ENCODE results near the gene C2CD2.

The C2CD2 gene

DNA sequence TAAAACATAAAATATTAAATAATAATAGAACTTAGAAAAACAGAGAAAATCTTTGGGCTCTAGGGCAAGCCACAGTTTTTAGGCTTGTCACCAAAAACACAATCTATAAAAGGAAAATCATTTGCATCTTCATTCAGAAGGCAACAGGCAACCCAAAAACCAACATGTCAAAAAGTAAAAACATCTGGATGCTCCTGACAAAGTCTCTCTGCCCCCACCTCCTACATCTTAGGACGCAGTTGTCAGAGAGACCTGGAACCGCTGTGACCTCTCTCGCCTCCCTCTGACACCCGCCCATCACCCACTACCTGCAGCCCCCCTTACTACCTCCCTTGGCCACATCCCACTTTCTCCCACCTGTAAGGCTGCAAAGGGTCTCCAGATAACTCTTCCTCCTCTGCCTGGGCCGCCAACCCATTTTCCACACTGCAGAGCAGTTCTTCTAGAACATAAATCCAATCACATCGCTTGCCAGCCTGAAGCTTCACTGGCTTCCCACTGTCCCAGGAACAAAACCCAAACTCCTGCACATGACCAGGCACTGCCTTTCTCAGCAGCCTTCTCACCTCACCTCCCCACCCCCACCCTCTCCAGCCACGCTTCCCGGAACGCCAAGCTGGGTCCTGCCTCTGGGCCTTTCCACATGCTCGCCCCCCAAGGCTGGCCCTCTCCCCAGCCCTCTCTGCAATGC, 89.4 kb downstream of the C2CD2 start:
- H3K9me3 ChIP-seq (ENCODE audit: control insufficient read depth, insufficient read depth, low read length), result no peaks in the 10 kb centered on the region
- no peak overlapping the region for H3K9ac ChIP-seq (ENCODE audit: low read depth, low read length)
- no peak overlapping the region for H3K4me3 ChIP-seq (ENCODE audit: low read depth, low read length)
- H3K4me1 ChIP-seq (ENCODE audit: control insufficient read depth, insufficient read depth, low read length), result no peaks in the 10 kb centered on the region
- H3K36me3 ChIP-seq (ENCODE audit: control insufficient read depth, insufficient read depth, low read length), result peaks cover 1% of the 10 kb centered on the region
- H3K27me3 ChIP-seq (ENCODE audit: control insufficient read depth, insufficient read depth, low read length), result no peaks in the 10 kb centered on the region

GRCh38 chr21:41863439-41863740, 90.4 kb downstream of the C2CD2 start:
- H3K27me3 ChIP-seq (ENCODE audit: control insufficient read depth, insufficient read depth, low read length), result no peaks in the 10 kb centered on the region
- no peak overlapping the region for H3K9ac ChIP-seq (ENCODE audit: low read depth, low read length)
- H3K4me3 ChIP-seq (ENCODE audit: low read depth, low read length), result no peak overlapping the region
- H3K4me1 ChIP-seq (ENCODE audit: control insufficient read depth, insufficient read depth, low read length), result no peaks in the 10 kb centered on the region
- H3K9me3 ChIP-seq (ENCODE audit: control insufficient read depth, insufficient read depth, low read length), result no peaks in the 10 kb centered on the region
- H3K36me3 ChIP-seq (ENCODE audit: control insufficient read depth, insufficient read depth, low read length), result peaks cover 7% of the 10 kb centered on the region

- H3K36me3 ChIP-seq (ENCODE audit: control insufficient read depth, insufficient read depth, low read length), result peaks cover 7% of the 10 kb centered on the region
- H3K4me3 ChIP-seq (ENCODE audit: low read depth, low read length), result no peak overlapping the region
- no peak overlapping the region for H3K9ac ChIP-seq (ENCODE audit: low read depth, low read length)
- no peaks in the 10 kb centered on the region for H3K27me3 ChIP-seq (ENCODE audit: control insufficient read depth, insufficient read depth, low read length)
- no peaks in the 10 kb centered on the region for H3K9me3 ChIP-seq (ENCODE audit: control insufficient read depth, insufficient read depth, low read length)
- no peaks in the 10 kb centered on the region for H3K4me1 ChIP-seq (ENCODE audit: control insufficient read depth, insufficient read depth, low read length)
Measured at GRCh38 chr21:41861987-41862386, 91.8 kb downstream of the C2CD2 start.

- H3K4me3 ChIP-seq (ENCODE audit: low read depth, low read length), result no peak overlapping the region
- H3K9ac ChIP-seq (ENCODE audit: low read depth, low read length), result no peak overlapping the region
Measured at GRCh38 chr21:41861255-41861654, 92.6 kb downstream of the C2CD2 start.

DNA sequence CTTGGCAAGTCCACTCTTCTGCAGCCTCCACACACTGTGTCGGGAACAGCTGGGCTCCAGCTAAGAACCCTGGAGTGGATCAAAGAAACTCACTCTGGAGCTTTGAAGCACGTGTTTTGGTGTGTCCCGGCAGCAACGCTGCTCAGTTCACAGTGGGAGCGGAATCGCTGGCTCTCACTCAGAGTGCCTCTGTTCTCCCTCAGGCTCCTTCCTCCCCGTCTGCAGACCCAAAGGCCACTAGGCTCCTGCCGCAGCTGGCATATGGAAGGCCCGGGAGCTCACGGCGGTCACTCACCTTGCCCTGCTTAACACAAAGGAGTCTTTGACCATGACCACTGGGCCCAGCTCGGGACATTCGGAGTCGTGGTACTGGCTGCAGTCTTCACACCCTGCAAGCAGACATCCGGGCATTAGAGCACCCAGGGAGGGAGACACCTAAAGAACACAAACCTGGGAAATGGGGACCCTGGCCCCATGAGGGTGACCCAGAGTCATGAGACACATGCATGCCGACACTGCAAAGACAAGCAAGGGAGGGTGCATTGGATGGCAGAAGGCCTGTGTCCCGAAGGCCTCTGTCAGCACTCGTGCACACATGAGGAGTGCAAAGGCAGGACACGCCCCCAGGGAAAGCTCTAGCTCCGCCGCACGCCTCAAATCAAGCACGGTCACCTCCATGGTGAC, 94.4 kb downstream of the C2CD2 start:
- Histone ChIP-seq H3K4me3 (ENCODE audit: low read depth, low read length) (no peak overlapping the region), H3K4me1 (ENCODE audit: control insufficient read depth, insufficient read depth, low read length) (no peaks in the 10 kb centered on the region)

More at GRCh38 chr21:41861255-41861654, 92.6 kb downstream of the C2CD2 start:
- Histone ChIP-seq H3K36me3 (ENCODE audit: control insufficient read depth, insufficient read depth, low read length) (peaks cover 7% of the 10 kb centered on the region), H3K27me3 (ENCODE audit: control insufficient read depth, insufficient read depth, low read length) (no peaks in the 10 kb centered on the region), H3K4me1 (ENCODE audit: control insufficient read depth, insufficient read depth, low read length) (no peaks in the 10 kb centered on the region), H3K9me3 (ENCODE audit: control insufficient read depth, insufficient read depth, low read length) (no peaks in the 10 kb centered on the region)

GRCh38 chr21:41858466-41859296, 95.1 kb downstream of the C2CD2 start:
- Histone ChIP-seq H3K36me3 (ENCODE audit: control insufficient read depth, insufficient read depth, low read length) (peaks cover 19% of the 10 kb centered on the region), H3K4me3 (ENCODE audit: low read depth, low read length) (no peak overlapping the region), H3K9me3 (ENCODE audit: control insufficient read depth, insufficient read depth, low read length) (no peaks in the 10 kb centered on the region)

More for the DNA sequence above, 94.4 kb downstream of the C2CD2 start:
- Histone ChIP-seq H3K9ac (ENCODE audit: low read depth, low read length) (no peak overlapping the region), H3K27me3 (ENCODE audit: control insufficient read depth, insufficient read depth, low read length) (no peaks in the 10 kb centered on the region), H3K9me3 (ENCODE audit: control insufficient read depth, insufficient read depth, low read length) (no peaks in the 10 kb centered on the region), H3K36me3 (ENCODE audit: control insufficient read depth, insufficient read depth, low read length) (peaks cover 11% of the 10 kb centered on the region)

GRCh38 chr21:41857771-41858300, 96.0 kb downstream of the C2CD2 start:
- no peaks in the 10 kb centered on the region for H3K9me3 ChIP-seq (ENCODE audit: control insufficient read depth, insufficient read depth, low read length)

More at GRCh38 chr21:41858466-41859296, 95.1 kb downstream of the C2CD2 start:
- H3K27me3 ChIP-seq (ENCODE audit: control insufficient read depth, insufficient read depth, low read length), result no peaks in the 10 kb centered on the region
- no peak overlapping the region for H3K9ac ChIP-seq (ENCODE audit: low read depth, low read length)
- H3K4me1 ChIP-seq (ENCODE audit: control insufficient read depth, insufficient read depth, low read length), result no peaks in the 10 kb centered on the region

DNA sequence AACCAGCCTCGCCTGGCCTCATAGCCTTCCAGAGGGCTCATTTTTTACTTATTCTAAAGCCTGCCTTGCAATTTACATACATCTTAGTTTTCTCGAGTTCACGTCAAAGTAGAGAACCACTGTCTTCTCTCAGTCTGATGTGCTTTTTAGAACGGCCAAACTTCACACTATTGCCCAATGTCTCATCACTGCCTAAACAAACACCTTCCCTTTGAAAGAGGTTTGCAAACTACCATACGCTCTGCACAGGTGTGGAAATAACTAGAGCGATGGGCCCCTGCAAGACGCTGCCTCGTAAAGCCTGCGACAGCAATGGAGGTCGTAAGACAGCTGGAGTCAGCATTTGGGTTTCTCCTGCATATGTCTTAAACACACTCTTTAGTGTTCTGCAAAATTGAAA, 97.2 kb downstream of the C2CD2 start:
- H3K4me3 ChIP-seq (ENCODE audit: low read depth, low read length), result no peak overlapping the region
- H3K9me3 ChIP-seq (ENCODE audit: control insufficient read depth, insufficient read depth, low read length), result no peaks in the 10 kb centered on the region
- H3K36me3 ChIP-seq (ENCODE audit: control insufficient read depth, insufficient read depth, low read length), result peaks cover 23% of the 10 kb centered on the region
- H3K9ac ChIP-seq (ENCODE audit: low read depth, low read length), result no peak overlapping the region
- no peaks in the 10 kb centered on the region for H3K4me1 ChIP-seq (ENCODE audit: control insufficient read depth, insufficient read depth, low read length)
- H3K27me3 ChIP-seq (ENCODE audit: control insufficient read depth, insufficient read depth, low read length), result no peaks in the 10 kb centered on the region

More at GRCh38 chr21:41857771-41858300, 96.0 kb downstream of the C2CD2 start:
- Histone ChIP-seq H3K9ac (ENCODE audit: low read depth, low read length) (no peak overlapping the region), H3K4me3 (ENCODE audit: low read depth, low read length) (no peak overlapping the region), H3K36me3 (ENCODE audit: control insufficient read depth, insufficient read depth, low read length) (peaks cover 23% of the 10 kb centered on the region), H3K27me3 (ENCODE audit: control insufficient read depth, insufficient read depth, low read length) (no peaks in the 10 kb centered on the region), H3K4me1 (ENCODE audit: control insufficient read depth, insufficient read depth, low read length) (no peaks in the 10 kb centered on the region)

DNA sequence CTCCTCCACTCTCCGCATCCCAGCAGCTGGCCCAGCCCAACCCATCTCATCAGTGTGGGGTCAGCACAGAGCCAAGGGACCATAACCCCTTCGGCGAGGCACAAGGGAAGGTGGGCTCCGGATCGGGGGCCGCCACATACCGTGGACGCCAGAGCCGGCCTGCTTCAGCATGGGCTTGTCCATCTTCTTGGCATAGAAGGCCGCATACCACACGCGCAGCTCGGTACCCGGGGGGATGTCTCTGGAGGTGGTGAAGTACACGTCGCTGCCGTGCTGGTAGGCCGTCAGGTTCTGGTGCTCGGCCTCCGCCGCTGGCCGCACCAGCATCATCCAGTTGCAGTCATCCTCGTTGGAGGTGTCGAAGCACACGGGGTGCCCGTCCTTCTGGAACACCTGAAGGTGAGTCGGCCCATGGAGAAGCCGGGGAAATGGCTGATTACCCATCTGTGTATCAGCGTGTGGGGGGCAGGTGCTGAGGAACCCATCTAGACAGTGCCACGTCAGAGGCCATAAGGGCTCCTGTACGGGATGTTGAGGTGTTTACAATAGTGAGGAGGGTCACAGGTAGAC, 99.3 kb downstream of the C2CD2 start:
- H3K9ac ChIP-seq (ENCODE audit: low read depth, low read length), result no peak overlapping the region
- no peak overlapping the region for H3K4me3 ChIP-seq (ENCODE audit: low read depth, low read length)
- no peaks in the 10 kb centered on the region for H3K27me3 ChIP-seq (ENCODE audit: control insufficient read depth, insufficient read depth, low read length)
- H3K4me1 ChIP-seq (ENCODE audit: control insufficient read depth, insufficient read depth, low read length), result no peaks in the 10 kb centered on the region
- H3K36me3 ChIP-seq (ENCODE audit: control insufficient read depth, insufficient read depth, low read length), result peaks cover 27% of the 10 kb centered on the region
- no peaks in the 10 kb centered on the region for H3K9me3 ChIP-seq (ENCODE audit: control insufficient read depth, insufficient read depth, low read length)

DNA sequence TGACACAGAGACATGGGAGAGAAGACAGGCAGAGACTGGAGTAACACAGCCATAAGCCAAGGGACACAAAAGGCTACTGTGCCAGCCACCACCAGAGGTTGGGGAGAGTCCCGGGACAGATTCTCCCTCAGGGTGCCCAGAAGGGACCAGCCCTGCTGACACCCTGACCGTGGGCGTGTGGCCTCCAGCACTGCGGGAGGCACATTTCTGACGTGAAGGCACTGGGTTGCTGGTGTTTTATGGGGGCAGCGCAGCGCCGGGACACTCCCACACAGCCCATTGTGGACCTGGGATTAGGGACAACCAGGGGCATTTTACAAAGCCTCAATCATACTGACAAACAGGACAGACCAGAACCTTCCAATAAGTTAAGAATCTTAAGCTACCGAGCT, 100.9 kb downstream of the C2CD2 start:
- Histone ChIP-seq H3K9me3 (ENCODE audit: control insufficient read depth, insufficient read depth, low read length) (no peaks in the 10 kb centered on the region), H3K4me1 (ENCODE audit: control insufficient read depth, insufficient read depth, low read length) (no peaks in the 10 kb centered on the region), H3K9ac (ENCODE audit: low read depth, low read length) (no peak overlapping the region), H3K4me3 (ENCODE audit: low read depth, low read length) (no peak overlapping the region), H3K36me3 (ENCODE audit: control insufficient read depth, insufficient read depth, low read length) (peaks cover 21% of the 10 kb centered on the region), H3K27me3 (ENCODE audit: control insufficient read depth, insufficient read depth, low read length) (no peaks in the 10 kb centered on the region)

DNA sequence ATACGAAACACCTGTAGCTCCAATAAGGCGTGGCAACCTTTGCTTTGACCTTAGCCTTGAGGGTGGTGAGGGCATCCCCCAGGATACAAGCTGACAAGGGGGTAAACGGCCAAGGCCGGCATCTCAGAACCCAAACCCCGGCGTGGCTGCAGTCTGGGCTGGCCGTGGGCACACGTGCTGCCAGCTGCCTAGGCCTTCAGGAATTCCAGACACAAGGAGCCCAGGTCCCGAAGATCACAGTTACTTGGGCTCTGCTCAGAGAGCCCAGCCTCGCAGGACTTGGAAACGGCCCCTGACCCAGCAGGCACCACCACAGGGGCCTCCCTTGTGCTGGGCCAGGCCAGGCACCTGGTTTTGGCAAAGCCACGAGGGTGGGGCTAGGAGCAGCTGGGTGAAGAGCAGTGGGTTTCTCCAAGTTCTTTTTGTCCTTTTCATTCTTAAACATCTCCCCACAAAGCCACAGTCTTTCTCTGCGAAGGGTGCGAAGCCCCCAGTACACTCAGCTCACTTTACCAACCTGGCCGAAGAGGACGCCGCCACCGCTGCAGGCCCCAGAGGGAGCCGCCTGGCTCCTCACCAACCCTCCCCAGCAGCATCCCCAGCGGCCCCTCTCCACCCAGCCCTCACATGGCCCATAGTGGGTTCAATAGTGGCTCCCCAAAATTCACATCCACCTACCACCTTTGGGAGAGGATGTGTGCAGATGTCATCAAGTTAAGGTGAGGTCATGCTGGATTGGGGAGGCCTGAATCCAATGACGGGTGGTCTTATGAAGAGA, 101.5 kb downstream of the C2CD2 start:
- Histone ChIP-seq H3K9me3 (ENCODE audit: control insufficient read depth, insufficient read depth, low read length) (no peaks in the 10 kb centered on the region), H3K36me3 (ENCODE audit: control insufficient read depth, insufficient read depth, low read length) (peaks cover 21% of the 10 kb centered on the region), H3K4me1 (ENCODE audit: control insufficient read depth, insufficient read depth, low read length) (no peaks in the 10 kb centered on the region), H3K27me3 (ENCODE audit: control insufficient read depth, insufficient read depth, low read length) (no peaks in the 10 kb centered on the region), H3K4me3 (ENCODE audit: low read depth, low read length) (no peak overlapping the region), H3K9ac (ENCODE audit: low read depth, low read length) (no peak overlapping the region)
